Mesothelial cell of epicardium (in vitro differentiated cells): ENCODE data around the gene ACSL3. TPM values are rescaled to one million over a fixed set of nuclear protein-coding genes. Genes with fewer than 3 reads are reported as not detected.

Source experiments
- DNase-seq, 2 experiments: peaks; one replicate each; pipeline ENCODE4 v3.0.0; 2021; ENCODE audit warnings: low spot score in 2 of 2; ENCODE audit not compliant: unreplicated experiment in 2 of 2
- H3K27ac Mint-ChIP-seq: 2 replicates; pipeline ENCODE4 v1.8.0; 2021; ENCODE audit warnings: mixed read lengths
- H3K27me3 Mint-ChIP-seq: 2 replicates; pipeline ENCODE4 v1.8.0; 2021; ENCODE audit warnings: low read depth, mixed read lengths
- H3K36me3 Mint-ChIP-seq: 2 replicates; pipeline ENCODE4 v1.8.0; 2021; ENCODE audit warnings: mixed read lengths
- H3K4me1 Mint-ChIP-seq: 2 replicates; pipeline ENCODE4 v1.8.0; 2021; ENCODE audit warnings: mixed read lengths
- H3K4me3 Mint-ChIP-seq: 2 replicates; pipeline ENCODE4 v1.8.0; 2021; ENCODE audit warnings: mild to moderate bottlenecking, moderate library complexity, mixed read lengths
- H3K9me3 Mint-ChIP-seq: 2 replicates; pipeline ENCODE4 v1.8.0; 2021; ENCODE audit warnings: mixed read lengths
- CTCF ChIP-seq: fragments of 200-600 bp; sonication (generic); IDR thresholded peaks from one replicate; pipeline ENCODE4 v1.5.0; 2021; ENCODE audit warnings: antibody characterized with exemption; ENCODE audit not compliant: unreplicated experiment
- total RNA-seq: library from RNA; stranded (reverse); gene quantifications from 3 replicates; pipeline ENCODE4 v1.2.1, GENCODE V29; 2021

Gene ACSL3
- total RNA-seq, 1 donor from 2014 or later, result 81.6 TPM

GRCh38 chr2:222959358-222959757 lies 98.5 kb downstream of the ACSL3 start:
- peaks cover 2% of the 10 kb centered on the region for H3K36me3 Mint-ChIP-seq
- DNase-seq, result peak in 1 of 2 experiments; percentile 48
- H3K27me3 Mint-ChIP-seq, result peaks cover 13% of the 10 kb centered on the region
- H3K27ac Mint-ChIP-seq, result peak overlapping the region; percentile 89
- H3K4me3 Mint-ChIP-seq, result no peak overlapping the region
- H3K4me1 Mint-ChIP-seq, result peaks cover 18% of the 10 kb centered on the region
- TF ChIP-seq CTCF, result no peak
- peaks cover 14% of the 10 kb centered on the region for H3K9me3 Mint-ChIP-seq

DNA sequence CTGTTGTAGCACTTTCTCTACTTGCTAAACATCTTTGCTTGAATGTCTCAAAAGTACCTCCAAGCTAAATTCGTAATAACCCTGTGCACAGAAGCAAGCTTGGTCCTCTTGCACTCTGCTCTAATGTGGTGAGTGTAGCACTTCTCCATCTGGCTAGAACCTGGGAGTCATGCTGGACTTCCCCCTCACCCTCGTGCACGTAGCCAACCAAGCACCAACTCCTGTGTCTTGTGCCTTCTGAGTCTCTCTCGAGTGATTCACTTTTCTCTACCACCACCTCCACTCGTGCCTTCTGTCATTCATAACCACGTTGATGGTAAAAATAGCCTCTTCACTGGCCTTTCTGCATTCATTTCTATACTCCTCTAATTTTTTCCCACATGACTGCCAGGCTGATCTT lies 99.3 kb downstream of the ACSL3 start:
- peaks cover 18% of the 10 kb centered on the region for H3K4me1 Mint-ChIP-seq
- DNase-seq, result no peak
- H3K9me3 Mint-ChIP-seq, result peaks cover 14% of the 10 kb centered on the region
- TF ChIP-seq CTCF, result no peak
- peaks cover 2% of the 10 kb centered on the region for H3K36me3 Mint-ChIP-seq
- no peak overlapping the region for H3K27ac Mint-ChIP-seq
- no peak overlapping the region for H3K4me3 Mint-ChIP-seq
- H3K27me3 Mint-ChIP-seq, result peaks cover 10% of the 10 kb centered on the region

- Mint-ChIP-seq H3K9me3 (peaks cover 21% of the 10 kb centered on the region), H3K4me3 (no peak overlapping the region), H3K4me1 (peaks cover 16% of the 10 kb centered on the region), H3K27me3 (peaks cover 9% of the 10 kb centered on the region), H3K27ac (no peak overlapping the region), H3K36me3 (no peaks in the 10 kb centered on the region)
- no peak for TF ChIP-seq CTCF
- no peak for DNase-seq
Measured at GRCh38 chr2:222963641-222964040, 102.8 kb downstream of the ACSL3 start.

DNA sequence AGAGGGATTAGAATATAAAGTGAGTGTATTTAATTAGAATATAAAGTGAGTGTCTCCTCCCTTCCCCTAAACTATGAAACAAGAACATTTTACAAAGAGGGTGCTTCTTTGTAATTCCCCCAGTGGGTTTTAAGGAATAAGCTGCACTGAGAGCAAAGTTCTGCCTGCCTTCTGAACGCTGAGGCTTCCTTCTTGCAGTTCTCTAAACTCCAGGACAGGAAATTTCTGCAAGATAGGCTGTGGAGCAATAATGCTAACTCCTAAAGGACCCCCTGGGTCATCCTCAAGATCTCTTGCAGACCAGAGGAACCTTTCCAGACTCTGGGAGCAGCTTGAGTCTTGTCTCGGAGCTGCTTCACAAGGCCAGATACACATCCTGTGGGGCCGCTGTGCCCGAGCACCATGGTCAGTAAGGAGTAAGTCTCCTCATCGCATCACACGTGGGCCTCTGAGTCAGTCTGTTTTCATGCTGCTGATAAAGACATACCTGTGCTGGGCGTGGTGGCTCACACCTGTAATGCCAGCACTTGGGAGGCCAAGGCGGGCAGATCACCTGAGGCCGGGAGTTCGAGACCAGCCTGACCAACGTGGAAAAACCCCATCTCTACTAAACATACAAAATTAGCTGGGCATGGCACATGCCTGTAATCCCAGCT lies 103.7 kb downstream of the ACSL3 start:
- no peak overlapping the region for H3K4me3 Mint-ChIP-seq
- no peak overlapping the region for H3K27ac Mint-ChIP-seq
- no peak for DNase-seq
- peaks cover 9% of the 10 kb centered on the region for H3K27me3 Mint-ChIP-seq
- peaks cover 9% of the 10 kb centered on the region for H3K4me1 Mint-ChIP-seq
- TF ChIP-seq CTCF, result no peak
- H3K36me3 Mint-ChIP-seq, result no peaks in the 10 kb centered on the region
- H3K9me3 Mint-ChIP-seq, result peaks cover 21% of the 10 kb centered on the region

- H3K27me3 Mint-ChIP-seq, result peaks cover 7% of the 10 kb centered on the region
- TF ChIP-seq CTCF, result no peak
- DNase-seq, result no peak
- H3K27ac Mint-ChIP-seq, result no peak overlapping the region
- H3K4me3 Mint-ChIP-seq, result no peak overlapping the region
- peaks cover 2% of the 10 kb centered on the region for H3K4me1 Mint-ChIP-seq
- H3K36me3 Mint-ChIP-seq, result no peaks in the 10 kb centered on the region
- peaks cover 21% of the 10 kb centered on the region for H3K9me3 Mint-ChIP-seq
Measured at GRCh38 chr2:222965555-222965954, 104.7 kb downstream of the ACSL3 start.
